ENCODE results near the gene KDM6B. TPM values are rescaled to one million over a fixed set of nuclear protein-coding genes. Genes with fewer than 3 reads are reported as not detected.

The KDM6B gene
- total RNA-seq, 1 donor from 2014 or later = 15.1 TPM

DNA sequence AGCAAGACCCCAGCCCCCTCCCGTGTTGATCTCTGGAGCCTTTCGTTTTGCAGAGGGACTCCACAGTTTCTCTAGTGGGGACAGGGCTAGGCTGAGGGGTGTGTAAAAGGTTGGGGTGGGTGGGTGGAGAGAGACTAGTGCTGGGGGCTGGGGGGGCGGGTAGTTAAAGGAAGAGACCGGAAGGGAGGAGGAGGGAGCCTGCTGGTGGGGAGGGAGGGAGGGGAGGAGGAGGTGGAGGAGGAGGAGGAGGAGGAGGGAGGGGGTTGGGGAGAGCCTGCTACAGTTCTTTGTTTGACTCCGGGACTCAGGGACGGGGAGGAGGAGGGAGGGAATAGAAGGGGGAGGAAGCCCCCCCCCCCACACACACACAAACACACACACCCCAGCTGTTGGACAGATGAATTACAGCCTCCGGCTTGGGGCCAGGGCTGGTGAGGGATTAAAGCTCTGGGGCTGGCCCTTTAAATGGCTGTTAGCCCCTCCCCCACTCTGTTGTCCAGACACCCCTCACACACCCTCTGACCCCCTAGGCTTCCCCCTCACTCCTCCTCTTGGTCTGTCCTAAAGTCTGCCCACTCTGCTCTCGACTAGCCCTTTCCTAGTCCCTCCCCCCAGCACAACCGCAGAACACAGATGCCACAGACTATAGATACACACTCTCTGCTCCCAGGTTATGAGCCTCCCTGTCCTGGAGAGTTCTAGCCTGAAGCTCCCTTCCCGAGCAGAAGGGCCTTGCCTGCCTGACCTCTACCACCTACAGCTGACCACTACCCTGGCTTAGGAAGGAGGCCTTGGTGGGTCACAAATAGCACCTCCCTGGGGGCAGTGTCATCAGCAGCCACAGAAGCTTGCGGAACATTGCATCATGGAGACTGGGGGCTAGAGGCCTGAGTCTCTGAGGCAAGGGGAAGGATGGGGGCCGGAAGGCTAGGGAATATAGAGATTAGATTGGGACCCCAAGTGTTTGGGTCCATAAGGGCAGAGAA is 4.4 kb downstream of the KDM6B start:
- FAIRE-seq = no peak

DNA sequence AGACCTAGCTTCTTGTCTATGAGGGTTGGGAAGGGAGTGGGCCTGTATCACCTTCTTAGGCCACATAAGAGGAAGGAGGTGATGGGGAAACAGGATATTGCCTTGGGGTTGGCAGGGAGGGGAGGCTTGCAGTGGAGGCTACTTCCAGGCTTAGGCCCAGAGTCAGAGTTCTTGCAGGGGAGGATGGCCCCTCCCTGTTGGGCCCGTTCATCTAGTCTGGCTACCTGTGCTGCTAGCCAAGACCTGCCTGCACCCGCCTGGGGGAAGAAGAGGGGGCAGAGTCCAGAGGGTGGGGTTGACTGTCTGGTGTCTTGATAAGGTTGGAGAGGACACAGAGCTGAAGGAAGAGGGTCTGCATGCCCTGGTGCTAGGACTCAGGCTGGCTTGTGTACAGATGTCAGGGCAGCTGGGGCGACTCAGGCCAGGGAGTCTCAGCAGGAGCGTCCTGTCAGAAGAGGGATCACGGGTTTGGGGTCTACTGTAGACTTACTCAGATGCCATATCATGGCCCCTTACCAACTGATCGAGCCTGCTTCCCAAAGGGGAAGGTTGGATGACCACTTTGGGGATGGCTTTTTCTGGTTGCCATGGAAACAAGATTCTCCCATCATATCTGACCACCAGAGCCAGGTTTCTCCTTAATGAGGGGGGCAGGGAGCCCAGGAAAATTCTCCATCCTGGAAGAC is 5.3 kb downstream of the KDM6B start:
- FAIRE-seq (no peak), DNase-seq (ENCODE audit: low spot score in 2 of 2) (no peak)

More for the DNA sequence above, 4.4 kb downstream of the KDM6B start:
- no peak for DNase-seq (ENCODE audit: low spot score in 2 of 2)

DNA sequence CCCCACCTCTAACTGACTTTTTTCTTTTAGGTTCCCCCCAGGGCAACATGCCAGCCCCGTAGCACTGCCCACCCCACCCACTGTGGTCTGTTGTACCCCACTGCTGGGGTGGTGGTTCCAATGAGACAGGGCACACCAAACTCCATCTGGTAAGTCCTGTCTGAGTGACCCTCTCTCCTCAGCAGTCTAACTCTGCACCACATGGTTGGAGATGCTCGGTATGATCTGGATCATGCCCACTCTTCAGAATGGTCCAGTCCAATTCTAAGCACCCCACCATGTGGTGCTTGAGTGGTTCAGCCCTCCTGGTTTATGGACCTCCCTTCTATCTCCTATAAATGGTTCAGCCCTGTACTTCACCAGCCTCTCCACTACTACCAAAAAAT is 5.9 kb downstream of the KDM6B start:
- DNase-seq (ENCODE audit: low spot score in 2 of 2) (no peak), FAIRE-seq (no peak)

GRCh38 chr17:7840441-7840840 is 6.4 kb downstream of the KDM6B start:
- FAIRE-seq = no peak
- no peak for DNase-seq (ENCODE audit: low spot score in 2 of 2)

- FAIRE-seq = no peak
- no peak for DNase-seq (ENCODE audit: low spot score in 2 of 2)
Measured at GRCh38 chr17:7840875-7841274, 6.9 kb downstream of the KDM6B start.

DNA sequence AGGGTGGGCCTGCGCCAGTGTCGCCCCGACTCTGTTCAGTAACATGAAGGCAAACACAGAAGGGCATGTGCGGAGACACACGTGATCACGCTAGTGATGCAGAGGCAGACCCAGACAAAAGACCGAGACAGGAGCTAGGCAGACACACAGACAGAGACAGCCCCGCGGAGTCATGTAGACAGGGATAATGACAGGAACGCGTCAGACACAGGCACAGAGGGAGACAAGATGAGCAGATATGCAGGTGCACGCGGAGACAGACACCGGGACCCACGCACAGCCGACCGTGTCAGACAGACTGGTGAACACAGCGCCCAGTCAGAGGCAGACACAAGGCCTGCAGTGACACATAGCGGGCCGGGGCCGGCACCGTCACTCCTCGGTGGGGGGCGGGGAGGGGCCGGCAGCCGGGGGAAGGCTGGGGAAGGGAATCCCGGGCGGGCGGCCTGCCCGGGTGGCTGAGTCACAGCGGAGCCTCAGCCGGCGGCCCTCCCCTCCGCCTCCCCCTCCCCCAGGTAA is 7.4 kb downstream of the KDM6B start:
- DNase-seq (ENCODE audit: low spot score in 2 of 2) (peak; percentile 86 to 88), FAIRE-seq (no peak)

GRCh38 chr17:7841915-7842379 is 7.9 kb downstream of the KDM6B start:
- DNase-seq (ENCODE audit: low spot score in 2 of 2) (peak; percentile 77 to 92), FAIRE-seq (no peak)

DNA sequence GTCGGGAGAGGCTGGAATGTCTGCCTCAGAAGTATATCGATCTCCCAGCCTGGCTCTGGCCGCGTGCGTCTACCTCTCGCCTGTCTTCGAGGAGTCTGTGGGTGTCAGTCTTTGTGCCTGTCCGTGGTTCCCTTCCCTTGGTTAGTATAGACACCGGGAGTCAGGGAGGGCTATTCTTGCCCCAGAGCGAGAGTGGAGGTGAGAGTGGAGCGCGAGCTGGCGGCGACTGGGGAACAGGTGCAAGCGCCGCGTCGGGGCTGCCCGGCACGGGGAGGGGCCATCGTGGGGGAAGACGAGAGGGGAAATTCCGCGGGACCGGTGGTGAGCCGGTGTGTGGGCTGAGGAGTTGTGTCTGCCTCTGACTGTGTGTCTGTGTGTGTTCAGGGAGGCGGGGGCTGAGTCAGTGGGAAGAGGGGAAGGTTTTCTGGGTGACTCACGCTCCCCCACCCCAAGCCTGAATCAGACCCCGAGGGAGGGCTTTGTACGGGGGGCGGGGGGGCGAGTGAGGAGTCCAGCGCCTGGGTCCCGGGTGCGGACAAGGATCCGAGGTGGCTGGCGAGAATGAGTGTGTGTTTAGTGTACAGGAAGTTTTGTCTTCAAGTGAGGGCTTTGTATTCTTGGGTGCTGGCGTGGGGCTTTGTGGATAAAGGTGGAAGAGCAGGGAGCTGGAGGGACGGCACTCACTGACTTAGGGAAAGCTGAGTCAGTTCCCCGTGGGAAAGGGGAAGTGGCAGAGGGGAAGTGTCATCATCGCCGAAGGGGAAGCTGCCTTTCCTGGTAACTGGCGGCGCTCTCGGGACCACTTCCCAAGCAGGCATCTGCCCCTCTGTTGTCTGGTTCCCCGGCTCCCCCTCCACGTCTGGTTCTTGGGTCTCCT is 8.6 kb downstream of the KDM6B start:
- FAIRE-seq = no peak
- peak in 1 of 2 donors; percentile 77 for DNase-seq (ENCODE audit: low spot score in 2 of 2)

DNA sequence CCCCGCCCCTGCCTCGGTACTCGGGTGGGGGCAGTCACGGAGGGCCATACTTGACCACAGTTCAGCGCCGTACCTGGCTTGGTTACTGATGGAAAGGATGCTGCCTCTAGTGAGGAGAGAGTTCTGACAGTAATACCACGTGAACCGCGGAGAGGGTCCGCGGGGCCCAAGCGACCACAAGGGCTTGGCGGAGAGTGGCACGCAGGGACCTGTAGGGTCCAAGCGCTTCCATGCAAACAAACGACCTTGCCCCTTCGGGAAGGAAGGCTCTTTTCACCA is 9.2 kb downstream of the KDM6B start:
- FAIRE-seq = no peak
- DNase-seq (ENCODE audit: low spot score in 2 of 2) = no peak

DNA sequence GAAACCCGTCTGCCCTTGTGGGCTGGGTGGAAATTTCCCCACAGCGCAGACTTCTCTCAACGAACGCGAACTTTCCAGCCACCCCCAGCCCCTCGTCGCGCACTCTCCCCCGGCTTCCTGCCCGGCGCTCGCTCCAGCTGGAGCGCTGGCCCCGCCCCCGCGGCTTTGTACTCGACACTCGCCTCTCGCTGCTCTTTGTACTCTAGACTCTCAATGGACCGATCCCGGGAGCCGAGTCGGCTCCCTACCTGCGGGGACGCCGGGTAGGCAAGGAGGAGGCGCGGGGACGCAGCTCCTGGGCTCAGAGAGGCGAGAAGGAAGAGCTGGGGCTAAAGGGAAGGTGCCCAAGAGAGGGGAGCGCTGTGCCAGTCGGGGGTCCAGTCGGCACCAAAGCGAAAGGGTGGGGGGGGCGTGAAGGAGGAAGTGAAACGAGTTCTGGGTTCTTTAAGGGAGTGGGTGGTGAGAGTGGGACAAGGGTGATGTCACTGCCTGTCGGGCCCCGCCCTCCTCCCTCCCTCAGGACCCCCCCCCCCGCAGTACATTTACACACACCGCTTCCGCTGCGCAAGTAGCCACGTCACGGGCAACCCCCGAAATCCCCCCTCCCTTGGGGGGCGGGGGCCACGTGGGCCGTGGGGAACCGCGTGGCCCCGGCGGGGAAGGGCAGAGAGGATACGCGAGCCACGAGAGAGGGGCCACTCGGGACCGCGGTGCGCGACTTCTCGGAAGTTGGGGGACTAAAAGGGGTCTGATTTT is 9.7 kb downstream of the KDM6B start:
- DNase-seq (ENCODE audit: low spot score in 2 of 2) (peak; percentile 77 to 87), FAIRE-seq (no peak)

- DNase-seq (ENCODE audit: low spot score in 2 of 2) = peak; percentile 90 to 95
- FAIRE-seq = no peak
Measured at GRCh38 chr17:7844292-7845154, 10.5 kb downstream of the KDM6B start.

DNA sequence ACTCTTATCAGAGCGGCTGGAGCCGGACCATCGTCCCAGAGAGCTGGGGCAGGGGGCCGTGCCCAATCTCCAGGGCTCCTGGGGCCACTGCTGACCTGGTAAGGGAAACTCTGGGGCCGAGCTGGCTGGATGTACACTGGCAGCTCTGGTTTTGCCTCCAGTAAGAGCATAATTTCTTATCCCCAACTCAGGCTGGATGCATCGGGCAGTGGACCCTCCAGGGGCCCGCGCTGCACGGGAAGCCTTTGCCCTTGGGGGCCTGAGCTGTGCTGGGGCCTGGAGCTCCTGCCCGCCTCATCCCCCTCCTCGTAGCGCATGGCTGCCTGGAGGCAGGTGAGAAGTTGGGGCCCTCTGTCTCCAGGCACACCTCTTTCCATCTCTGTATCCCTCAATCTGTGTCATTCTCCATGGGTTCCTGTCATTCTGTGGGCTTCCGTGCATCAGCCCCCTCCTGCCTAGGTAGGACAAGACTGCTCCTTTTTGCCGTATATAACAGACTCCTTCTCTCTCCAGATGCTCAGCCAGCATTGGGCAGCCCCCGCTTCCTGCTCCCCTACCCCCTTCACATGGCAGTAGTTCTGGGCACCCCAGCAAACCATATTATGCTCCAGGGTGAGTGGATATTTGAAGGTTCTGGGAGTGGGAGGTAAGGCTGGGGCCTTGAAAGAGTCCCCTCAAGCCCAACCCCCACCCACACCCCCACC is 11.5 kb downstream of the KDM6B start:
- no peak for FAIRE-seq
- DNase-seq (ENCODE audit: low spot score in 2 of 2) = no peak

DNA sequence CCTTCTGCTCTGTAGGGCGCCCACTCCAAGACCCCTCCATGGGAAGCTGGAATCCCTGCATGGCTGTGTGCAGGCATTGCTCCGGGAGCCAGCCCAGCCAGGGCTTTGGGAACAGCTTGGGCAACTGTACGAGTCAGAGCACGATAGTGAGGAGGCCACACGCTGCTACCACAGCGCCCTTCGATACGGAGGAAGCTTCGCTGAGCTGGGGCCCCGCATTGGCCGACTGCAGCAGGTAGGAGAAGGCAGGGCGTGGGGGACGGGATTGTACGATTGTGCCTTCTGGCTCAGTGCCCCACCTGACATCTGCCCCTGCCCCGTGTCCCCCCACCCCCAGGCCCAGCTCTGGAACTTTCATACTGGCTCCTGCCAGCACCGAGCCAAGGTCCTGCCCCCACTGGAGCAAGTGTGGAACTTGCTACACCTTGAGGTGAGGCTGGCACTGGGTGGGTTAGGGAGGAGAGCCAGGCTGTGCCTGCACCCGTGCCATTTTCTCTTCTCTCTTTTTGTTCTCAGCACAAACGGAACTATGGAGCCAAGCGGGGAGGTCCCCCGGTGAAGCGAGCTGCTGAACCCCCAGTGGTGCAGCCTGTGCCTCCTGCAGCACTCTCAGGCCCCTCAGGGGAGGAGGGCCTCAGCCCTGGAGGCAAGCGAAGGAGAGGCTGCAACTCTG is 12.2 kb downstream of the KDM6B start:
- FAIRE-seq (no peak), DNase-seq (ENCODE audit: low spot score in 2 of 2) (no peak)

GRCh38 chr17:7846765-7847661 is 13.0 kb downstream of the KDM6B start:
- DNase-seq (ENCODE audit: low spot score in 2 of 2) (no peak), FAIRE-seq (no peak)

- DNase-seq (ENCODE audit: low spot score in 2 of 2) (peak in 1 of 2 donors; percentile 12), FAIRE-seq (no peak)
Measured at GRCh38 chr17:7848131-7848579, 14.1 kb downstream of the KDM6B start.

DNA sequence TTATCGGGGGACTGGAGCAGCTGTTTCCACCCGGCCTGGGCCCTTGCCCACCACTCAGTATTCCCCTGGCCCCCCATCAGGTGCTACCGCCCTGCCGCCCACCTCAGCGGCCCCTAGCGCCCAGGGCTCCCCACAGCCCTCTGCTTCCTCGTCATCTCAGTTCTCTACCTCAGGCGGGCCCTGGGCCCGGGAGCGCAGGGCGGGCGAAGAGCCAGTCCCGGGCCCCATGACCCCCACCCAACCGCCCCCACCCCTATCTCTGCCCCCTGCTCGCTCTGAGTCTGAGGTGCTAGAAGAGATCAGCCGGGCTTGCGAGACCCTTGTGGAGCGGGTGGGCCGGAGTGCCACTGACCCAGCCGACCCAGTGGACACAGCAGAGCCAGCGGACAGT is 14.7 kb downstream of the KDM6B start:
- FAIRE-seq = no peak
- no peak for DNase-seq (ENCODE audit: low spot score in 2 of 2)

All from frontal cortex (tissue), 4 donors.